HL-60 (cell line): Measurements from ENCODE around the gene PKD1.

Source experiments
- DNase-seq, 2 experiments: peaks; one replicate each; pipeline ENCODE4 v3.0.0-alpha.2; 2010 to 2020; ENCODE audit warnings: low read depth in 1 of 2, low spot score in 1 of 2
- H3K27ac ChIP-seq: fragments of 250-450 bp; sonication (Bioruptor Pico); replicated peaks from 2 replicates; pipeline ENCODE4 v1.5.1; 2020; ENCODE audit warnings: mild to moderate bottlenecking, moderate library complexity
- H3K27me3 ChIP-seq: fragments of 250-450 bp; sonication (Bioruptor Pico); 2 replicates; pipeline ENCODE4 v1.5.1; 2021; ENCODE audit warnings: mild to moderate bottlenecking, moderate library complexity; ENCODE audit not compliant: insufficient read depth, poor library complexity, severe bottlenecking
- H3K4me3 ChIP-seq: replicated peaks from 2 replicates; pipeline ENCODE4 v1.5.1; 2011; ENCODE audit warnings: mild to moderate bottlenecking, control low read depth, low read length; ENCODE audit not compliant: insufficient read depth
- CTCF ChIP-seq: IDR thresholded peaks from one replicate; pipeline ENCODE4 v1.5.1; 2011; ENCODE audit warnings: low read length, control low read depth, inconsistent platforms; ENCODE audit not compliant: insufficient read depth
- GABPA ChIP-seq: IDR thresholded peaks from 2 replicates; pipeline ENCODE4 v1.6.1; 2012; ENCODE audit warnings: low read depth
- POLR2AphosphoS5 ChIP-seq: IDR thresholded peaks from 2 replicates; pipeline ENCODE4 v1.6.1; 2012; ENCODE audit warnings: low read depth
- REST ChIP-seq: IDR thresholded peaks from 2 replicates; pipeline ENCODE4 v1.6.1; 2012; ENCODE audit warnings: low read depth; ENCODE audit not compliant: insufficient replicate concordance
- SPI1 ChIP-seq: IDR thresholded peaks from 2 replicates; pipeline ENCODE4 v1.6.1; 2012; ENCODE audit warnings: low read depth, mild to moderate bottlenecking, borderline replicate concordance

The PKD1 gene

GRCh38 chr16:2174396-2175131 is 38.9 kb upstream of the PKD1 start:
- no peak for DNase-seq
- Histone ChIP-seq H3K27ac (no peak overlapping the region), H3K27me3 (no peaks in the 10 kb centered on the region), H3K4me3 (no peak overlapping the region)
- TF ChIP-seq CTCF = no peak
- no peak for TF ChIP-seq REST
- TF ChIP-seq SPI1 = no peak
- no peak for TF ChIP-seq GABPA
- TF ChIP-seq POLR2AphosphoS5 = no peak

GRCh38 chr16:2173916-2174315 is 38.2 kb upstream of the PKD1 start:
- H3K27me3 ChIP-seq = no peaks in the 10 kb centered on the region
- TF ChIP-seq CTCF = no peak
- TF ChIP-seq POLR2AphosphoS5 = no peak
- no peak for TF ChIP-seq GABPA
- TF ChIP-seq REST = no peak
- no peak for TF ChIP-seq SPI1
- DNase-seq = no peak
- no peak overlapping the region for H3K4me3 ChIP-seq
- no peak overlapping the region for H3K27ac ChIP-seq

GRCh38 chr16:2173366-2173765 is 37.7 kb upstream of the PKD1 start:
- H3K27ac ChIP-seq = no peak overlapping the region

More at GRCh38 chr16:2173366-2173765, 37.7 kb upstream of the PKD1 start:
- TF ChIP-seq REST = no peak
- no peak for TF ChIP-seq CTCF
- no peak for TF ChIP-seq GABPA
- TF ChIP-seq SPI1 = no peak
- TF ChIP-seq POLR2AphosphoS5 = no peak
- DNase-seq = no peak
- Histone ChIP-seq H3K4me3 (no peak overlapping the region), H3K27me3 (no peaks in the 10 kb centered on the region)
